Mesothelial cell of epicardium (in vitro differentiated cells): ENCODE results near the gene GRK2. TPM values are rescaled to one million over a fixed set of nuclear protein-coding genes. Genes with fewer than 3 reads are reported as not detected.
"Not testable (repeated sequence)": the region's sequence is repeated elsewhere in the genome, so short reads cannot be mapped to it uniquely, and the experiment has no call there.

Experiments used
- DNase-seq, 2 experiments: peaks; one replicate each; pipeline ENCODE4 v3.0.0; 2021; ENCODE audit warnings: low spot score in 2 of 2; ENCODE audit not compliant: unreplicated experiment in 2 of 2
- H3K27ac Mint-ChIP-seq: 2 replicates; pipeline ENCODE4 v1.8.0; 2021; ENCODE audit warnings: mixed read lengths
- H3K27me3 Mint-ChIP-seq: 2 replicates; pipeline ENCODE4 v1.8.0; 2021; ENCODE audit warnings: low read depth, mixed read lengths
- H3K36me3 Mint-ChIP-seq: 2 replicates; pipeline ENCODE4 v1.8.0; 2021; ENCODE audit warnings: mixed read lengths
- H3K4me1 Mint-ChIP-seq: 2 replicates; pipeline ENCODE4 v1.8.0; 2021; ENCODE audit warnings: mixed read lengths
- H3K4me3 Mint-ChIP-seq: 2 replicates; pipeline ENCODE4 v1.8.0; 2021; ENCODE audit warnings: mild to moderate bottlenecking, moderate library complexity, mixed read lengths
- H3K9me3 Mint-ChIP-seq: 2 replicates; pipeline ENCODE4 v1.8.0; 2021; ENCODE audit warnings: mixed read lengths
- total RNA-seq: library from RNA; stranded (reverse); gene quantifications from 3 replicates; pipeline ENCODE4 v1.2.1, GENCODE V29; 2021
- TF ChIP-seq, protein P1 (sequence below): fragments of 200-600 bp; sonication (generic); IDR thresholded peaks from one replicate; pipeline ENCODE4 v1.5.0; 2021; ENCODE audit warnings: antibody characterized with exemption; ENCODE audit not compliant: unreplicated experiment

Gene GRK2
- total RNA-seq, result 46.4 to 48.4 TPM (median 46.5 TPM) in 3 replicates

DNA sequence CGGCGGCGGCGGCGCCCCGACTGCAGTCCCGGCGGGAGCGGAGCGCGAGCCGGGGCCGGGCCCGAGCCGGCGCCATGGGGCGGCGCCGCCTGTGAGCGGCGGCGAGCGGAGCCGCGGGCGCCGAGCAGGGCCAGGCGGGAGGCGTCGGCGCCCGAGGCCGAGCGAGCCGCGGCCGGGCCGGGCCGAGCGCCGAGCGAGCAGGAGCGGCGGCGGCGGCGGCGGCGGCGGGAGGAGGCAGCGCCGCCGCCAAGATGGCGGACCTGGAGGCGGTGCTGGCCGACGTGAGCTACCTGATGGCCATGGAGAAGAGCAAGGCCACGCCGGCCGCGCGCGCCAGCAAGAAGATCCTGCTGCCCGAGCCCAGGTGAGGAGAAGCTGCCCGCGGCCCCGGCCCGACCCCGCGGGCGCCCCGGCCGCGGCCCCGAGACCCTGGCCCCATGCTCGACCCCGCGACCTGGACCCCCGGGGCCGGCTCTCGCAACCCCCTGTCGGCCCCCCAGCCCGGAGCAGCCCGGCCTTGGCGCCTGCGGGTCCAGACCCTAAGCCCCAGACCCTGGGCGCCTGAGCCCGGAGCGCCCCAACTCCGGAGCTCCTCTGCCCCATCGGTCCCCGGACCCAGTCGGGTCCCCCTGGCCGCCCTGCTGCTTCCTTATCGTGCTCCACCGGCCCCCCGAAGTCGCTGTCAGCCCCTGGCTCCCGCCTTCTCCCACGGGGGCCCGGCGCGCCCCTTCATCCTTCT is at the start of gene GRK2:
TSS of gene GRK2 (plus strand) at position 25 of the 739 bp plus-strand sequence. CDS start at position 252, 227 bp downstream.
- peak within 1 kb of the TSS; percentile 92 for H3K27ac Mint-ChIP-seq
- TF ChIP-seq, protein P1, sequence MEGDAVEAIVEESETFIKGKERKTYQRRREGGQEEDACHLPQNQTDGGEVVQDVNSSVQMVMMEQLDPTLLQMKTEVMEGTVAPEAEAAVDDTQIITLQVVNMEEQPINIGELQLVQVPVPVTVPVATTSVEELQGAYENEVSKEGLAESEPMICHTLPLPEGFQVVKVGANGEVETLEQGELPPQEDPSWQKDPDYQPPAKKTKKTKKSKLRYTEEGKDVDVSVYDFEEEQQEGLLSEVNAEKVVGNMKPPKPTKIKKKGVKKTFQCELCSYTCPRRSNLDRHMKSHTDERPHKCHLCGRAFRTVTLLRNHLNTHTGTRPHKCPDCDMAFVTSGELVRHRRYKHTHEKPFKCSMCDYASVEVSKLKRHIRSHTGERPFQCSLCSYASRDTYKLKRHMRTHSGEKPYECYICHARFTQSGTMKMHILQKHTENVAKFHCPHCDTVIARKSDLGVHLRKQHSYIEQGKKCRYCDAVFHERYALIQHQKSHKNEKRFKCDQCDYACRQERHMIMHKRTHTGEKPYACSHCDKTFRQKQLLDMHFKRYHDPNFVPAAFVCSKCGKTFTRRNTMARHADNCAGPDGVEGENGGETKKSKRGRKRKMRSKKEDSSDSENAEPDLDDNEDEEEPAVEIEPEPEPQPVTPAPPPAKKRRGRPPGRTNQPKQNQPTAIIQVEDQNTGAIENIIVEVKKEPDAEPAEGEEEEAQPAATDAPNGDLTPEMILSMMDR, result no peak
- H3K9me3 Mint-ChIP-seq, result no peaks in the 10 kb centered on the region
- H3K4me3 Mint-ChIP-seq, result peak within 1 kb of the TSS; percentile 93
- H3K36me3 Mint-ChIP-seq, result no peaks in the 10 kb centered on the region
- H3K27me3 Mint-ChIP-seq, result no peaks in the 10 kb centered on the region
- H3K4me1 Mint-ChIP-seq, result peaks cover 50% of the 10 kb centered on the region
- DNase-seq, result no peak

DNA sequence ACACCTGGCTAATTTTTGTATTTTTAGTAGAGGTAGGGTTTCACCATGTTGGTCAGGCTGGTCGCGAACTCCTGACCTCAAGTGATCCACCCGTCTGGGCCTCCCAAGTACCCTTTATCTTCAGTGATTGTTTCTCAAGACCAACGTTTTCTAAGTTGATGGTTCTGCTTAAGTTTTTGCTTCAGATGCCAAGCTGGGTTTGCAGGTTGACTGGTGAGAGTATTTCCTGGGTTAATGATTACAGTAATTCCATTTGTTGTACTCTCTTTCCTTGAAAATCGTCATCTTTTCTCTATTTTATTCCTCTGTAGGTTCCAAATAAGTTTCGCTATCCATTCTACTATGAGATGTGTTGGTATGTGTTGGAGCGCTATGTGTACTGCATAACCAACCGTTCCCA is 38.5 kb upstream of the GRK2 start:
- H3K4me3 Mint-ChIP-seq, result no peak overlapping the region
- no peaks in the 10 kb centered on the region for H3K27me3 Mint-ChIP-seq
- peaks cover 47% of the 10 kb centered on the region for H3K36me3 Mint-ChIP-seq
- TF ChIP-seq, protein P1, result no peak
- no peaks in the 10 kb centered on the region for H3K4me1 Mint-ChIP-seq
- H3K27ac Mint-ChIP-seq, result no peak overlapping the region
- no peak for DNase-seq
- no peaks in the 10 kb centered on the region for H3K9me3 Mint-ChIP-seq

DNA sequence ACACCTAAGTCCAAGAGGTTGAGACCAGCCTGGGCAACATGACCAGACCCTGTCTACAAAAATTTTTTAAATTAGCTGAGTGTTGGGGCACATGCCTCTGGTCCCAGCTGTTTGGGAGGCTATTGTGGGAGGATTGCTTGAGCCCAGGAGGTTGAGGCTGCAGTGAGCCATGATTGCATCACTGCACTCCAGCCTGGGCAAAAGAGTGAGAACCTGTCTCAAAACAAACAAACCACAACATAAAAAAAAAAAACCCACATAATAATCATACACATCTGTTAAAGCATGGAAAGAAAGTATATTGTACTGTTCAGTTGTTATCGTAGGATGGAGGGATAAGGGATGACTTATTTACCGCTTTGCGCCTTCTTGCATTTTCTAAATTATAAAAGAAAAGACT is 35.9 kb upstream of the GRK2 start:
- Mint-ChIP-seq H3K27me3 (no peaks in the 10 kb centered on the region), H3K4me1 (no peaks in the 10 kb centered on the region), H3K27ac (no peak overlapping the region), H3K36me3 (peaks cover 47% of the 10 kb centered on the region), H3K4me3 (no peak overlapping the region), H3K9me3 (no peaks in the 10 kb centered on the region)
- DNase-seq, result no peak
- TF ChIP-seq, protein P1, result no peak

DNA sequence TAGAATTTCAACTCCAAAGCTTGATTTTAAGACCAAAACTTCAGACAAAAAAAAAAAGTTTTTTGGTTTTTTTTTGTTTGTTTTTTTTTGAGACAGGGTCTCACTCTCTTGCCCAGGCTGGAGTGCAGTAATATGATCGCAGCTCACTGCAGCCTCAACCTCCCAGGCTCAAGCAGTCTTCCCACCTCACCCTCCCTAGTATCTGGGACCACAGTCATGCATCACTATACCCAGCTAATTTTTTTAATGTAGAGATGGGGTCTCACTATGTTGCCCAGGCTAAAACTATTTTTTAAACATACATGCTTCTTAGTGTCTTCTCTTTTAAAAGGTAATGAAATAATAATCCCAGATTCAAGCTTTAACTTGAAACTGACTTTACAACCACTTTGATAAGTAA is 35.4 kb upstream of the GRK2 start:
- Mint-ChIP-seq H3K27me3 (no peaks in the 10 kb centered on the region), H3K9me3 (no peaks in the 10 kb centered on the region), H3K4me3 (no peak overlapping the region), H3K27ac (no peak overlapping the region), H3K36me3 (peaks cover 47% of the 10 kb centered on the region), H3K4me1 (no peaks in the 10 kb centered on the region)
- no peak for DNase-seq
- TF ChIP-seq, protein P1, result no peak

DNA sequence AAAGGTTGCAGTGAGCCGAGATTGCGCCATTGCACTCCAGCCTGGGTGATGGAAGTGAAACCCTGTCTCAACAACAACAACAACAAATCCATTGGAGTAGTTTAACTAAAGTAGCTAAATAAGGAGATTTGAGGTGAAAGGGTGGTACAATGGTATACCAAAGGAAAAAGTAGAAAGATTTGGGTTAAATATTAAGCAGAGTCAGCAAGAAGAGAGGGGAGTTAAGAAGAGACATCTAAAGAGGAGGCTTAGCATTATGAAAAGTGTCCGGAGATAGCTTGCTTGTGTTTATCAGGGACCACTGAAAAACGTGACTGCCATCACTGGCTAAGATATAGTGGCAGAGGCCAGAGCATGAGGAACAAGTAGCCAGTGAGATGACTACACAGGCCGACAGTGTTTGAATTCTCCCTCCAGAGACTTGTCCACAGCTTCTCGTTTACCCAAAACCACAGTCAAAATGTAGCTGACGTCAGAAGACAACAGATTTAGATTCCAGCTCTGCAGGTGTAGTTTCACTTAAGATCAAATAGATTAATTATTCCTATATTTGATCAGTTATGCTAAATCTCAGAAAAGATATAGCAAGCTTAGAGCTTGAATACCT is 32.6 kb upstream of the GRK2 start:
- DNase-seq, result no peak
- H3K4me3 Mint-ChIP-seq, result no peak overlapping the region
- H3K27ac Mint-ChIP-seq, result no peak overlapping the region
- H3K9me3 Mint-ChIP-seq, result no peaks in the 10 kb centered on the region
- H3K27me3 Mint-ChIP-seq, result no peaks in the 10 kb centered on the region
- peaks cover 7% of the 10 kb centered on the region for H3K4me1 Mint-ChIP-seq
- TF ChIP-seq, protein P1, result no peak
- peaks cover 29% of the 10 kb centered on the region for H3K36me3 Mint-ChIP-seq

DNA sequence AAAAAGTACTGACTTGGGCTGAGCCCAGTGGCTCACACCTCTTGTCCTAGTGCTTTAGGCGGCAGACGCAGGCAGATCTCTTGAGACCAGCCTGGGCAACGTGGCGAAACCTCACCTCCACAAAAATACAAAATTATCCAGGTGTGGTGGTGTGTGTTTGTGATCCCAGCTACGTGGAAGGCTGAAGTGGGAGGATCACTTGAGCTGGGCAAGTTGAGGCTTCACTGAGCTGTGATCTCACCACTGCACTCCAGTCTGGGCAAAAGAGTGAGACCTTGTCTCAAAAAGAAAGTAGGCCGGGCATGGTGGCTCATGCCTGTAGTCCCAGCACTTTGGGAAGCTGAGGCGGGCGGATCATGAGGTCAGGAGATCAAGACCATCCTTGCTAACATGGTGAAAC is 31.7 kb upstream of the GRK2 start:
- DNase-seq, H3K4me3 Mint-ChIP-seq, H3K9me3 Mint-ChIP-seq, H3K27ac Mint-ChIP-seq, H3K27me3 Mint-ChIP-seq: not testable (repeated sequence)
- peaks cover 21% of the 10 kb centered on the region for H3K36me3 Mint-ChIP-seq
- H3K4me1 Mint-ChIP-seq, result peaks cover 16% of the 10 kb centered on the region
